Measurements from ENCODE around the gene LRRC25. TPM values are rescaled to one million over a fixed set of nuclear protein-coding genes. Genes with fewer than 3 reads are reported as not detected.

The LRRC25 gene
- not detected in 2 replicates for total RNA-seq

GRCh38 chr19:18397242-18398202, at the start of gene LRRC25:
TSS of gene LRRC25 (minus strand) at chr19:18397622. CDS start at chr19:18396963, 659 bp downstream.

GRCh38 chr19:18437491-18438330, 40.3 kb upstream of the LRRC25 start, which contains the start of gene ISYNA1:
TSS of gene ISYNA1 (minus strand) at chr19:18438133. CDS start at chr19:18437979, 154 bp downstream.

GRCh38 chr19:18419195-18419698, 21.8 kb upstream of the LRRC25 start, which contains the start of gene SSBP4:
TSS of gene SSBP4 (plus strand) at chr19:18419398. CDS start at chr19:18419649, 251 bp downstream.

DNA sequence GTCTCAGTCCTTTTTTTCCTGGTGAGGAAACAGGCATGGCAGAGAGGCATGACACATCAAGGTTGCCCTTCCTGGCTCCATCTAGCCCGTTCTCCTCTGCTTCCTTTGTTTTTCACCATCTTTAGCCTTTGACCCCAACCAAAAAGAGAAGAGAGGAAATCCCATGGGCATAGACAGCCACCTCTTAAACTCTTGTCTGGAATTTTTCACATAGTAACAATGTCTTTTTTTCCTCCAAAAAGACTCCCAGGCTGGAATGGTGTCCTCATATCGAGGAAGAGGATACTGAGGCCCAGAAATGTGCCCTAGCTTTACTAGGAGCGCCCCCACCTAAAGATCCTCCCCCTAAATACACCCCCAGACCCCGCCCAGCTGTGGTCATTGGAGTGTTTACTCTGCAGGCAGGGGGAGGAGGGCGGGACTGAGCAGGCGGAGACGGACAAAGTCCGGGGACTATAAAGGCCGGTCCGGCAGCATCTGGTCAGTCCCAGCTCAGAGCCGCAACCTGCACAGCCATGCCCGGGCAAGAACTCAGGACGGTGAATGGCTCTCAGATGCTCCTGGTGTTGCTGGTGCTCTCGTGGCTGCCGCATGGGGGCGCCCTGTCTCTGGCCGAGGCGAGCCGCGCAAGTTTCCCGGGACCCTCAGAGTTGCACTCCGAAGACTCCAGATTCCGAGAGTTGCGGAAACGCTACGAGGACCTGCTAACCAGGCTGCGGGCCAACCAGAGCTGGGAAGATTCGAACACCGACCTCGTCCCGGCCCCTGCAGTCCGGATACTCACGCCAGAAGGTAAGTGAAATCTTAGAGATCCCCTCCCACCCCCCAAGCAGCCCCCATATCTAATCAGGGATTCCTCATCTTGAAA, 11.5 kb downstream of the LRRC25 start, which contains the start of gene GDF15:
TSS of gene GDF15 (plus strand) at position 484 of the 868 bp plus-strand sequence. CDS start at position 516, 32 bp downstream.

Other genes starting within 250 kb of the LRRC25 start
- 2.2 and 7.3 TPM in 2 replicates for gene PIK3R2, start 244.5 kb downstream of the LRRC25 start, total RNA-seq
- gene IFI30, start 223.8 kb downstream of the LRRC25 start, total RNA-seq = 16.9 and 21.9 TPM in 2 replicates
- 31.2 and 59.0 TPM in 2 replicates for gene MPV17L2, start 204.4 kb downstream of the LRRC25 start, total RNA-seq
- gene RAB3A, start 193.6 kb downstream of the LRRC25 start, total RNA-seq = 0.60 and 1.5 TPM in 2 replicates
- 0.25 and 0.27 TPM in 2 replicates for gene PDE4C, start 171.2 kb downstream of the LRRC25 start, total RNA-seq
- gene IQCN, start 123.2 kb downstream of the LRRC25 start, total RNA-seq = 0.10 and 0.13 TPM in 2 replicates
- 210 and 293 TPM in 2 replicates for gene JUND, start 116.0 kb downstream of the LRRC25 start, total RNA-seq
- gene LSM4, start 74.5 kb downstream of the LRRC25 start, total RNA-seq = 333 and 341 TPM in 2 replicates
- gene PGPEP1, start 57.0 kb downstream of the LRRC25 start, total RNA-seq = 8.5 and 18.4 TPM in 2 replicates
- gene GDF15, start 11.5 kb downstream of the LRRC25 start, total RNA-seq = 412 and 428 TPM in 2 replicates
- 134 and 141 TPM in 2 replicates for gene SSBP4, start 21.8 kb upstream of the LRRC25 start, total RNA-seq
- gene ISYNA1, start 40.5 kb upstream of the LRRC25 start, total RNA-seq = 24.8 and 26.0 TPM in 2 replicates
- gene ELL, start 124.4 kb upstream of the LRRC25 start, total RNA-seq = 13.9 and 17.0 TPM in 2 replicates
- gene FKBP8, start 146.0 kb upstream of the LRRC25 start, total RNA-seq = 209 and 231 TPM in 2 replicates
- gene KXD1, start 160.2 kb upstream of the LRRC25 start, total RNA-seq = 141 and 143 TPM in 2 replicates
- gene UBA52, start 174.2 kb upstream of the LRRC25 start, total RNA-seq = 814 and 1,089 TPM in 2 replicates
- gene REX1BD, start 191.2 kb upstream of the LRRC25 start, total RNA-seq = 153 and 160 TPM in 2 replicates
- 0.53 and 0.69 TPM in 2 replicates for gene CRLF1, start 209.2 kb upstream of the LRRC25 start, total RNA-seq
- gene TMEM59L, start 215.2 kb upstream of the LRRC25 start, total RNA-seq = 0.07 TPM in 1 of 2 replicates, not detected in the other
- gene KLHL26, start 239.4 kb upstream of the LRRC25 start, total RNA-seq = 3.4 and 5.4 TPM in 2 replicates